K562 (cell line): ENCODE results near the gene DDIT3. TPM values are rescaled to one million over a fixed set of nuclear protein-coding genes. Genes with fewer than 3 reads are reported as not detected.

Source experiments
- ELF2 ChIP-seq: fragments of 250-450 bp; sonication (Bioruptor Pico); IDR thresholded peaks from 2 replicates; pipeline ENCODE4 v1.5.0; 2021; ENCODE audit warnings: mild to moderate bottlenecking
- EZH2 ChIP-seq: IDR thresholded peaks from 2 replicates; pipeline ENCODE4 v1.6.1; 2012; ENCODE audit warnings: low read depth, mild to moderate bottlenecking, inconsistent platforms, low read length, borderline replicate concordance
- GABPB1 ChIP-seq: sonication (generic); formaldehyde crosslinking; IDR thresholded peaks from 2 replicates; pipeline ENCODE4 v1.8.0; 2022; ENCODE audit warnings: mild to moderate bottlenecking, missing genetic modification reagents
- HDAC3 ChIP-seq: fragments of 450-650 bp; IDR thresholded peaks from 2 replicates; pipeline ENCODE4 v1.6.1; 2018; ENCODE audit warnings: borderline replicate concordance, mild to moderate bottlenecking, moderate library complexity; ENCODE audit not compliant: partially characterized antibody
- LARP7 ChIP-seq: fragments of 450-650 bp; IDR thresholded peaks from 2 replicates; pipeline ENCODE4 v1.6.1; 2016
- NCOR1 ChIP-seq: fragments of 450-650 bp; IDR thresholded peaks from 2 replicates; pipeline ENCODE4 v1.6.1; 2016; ENCODE audit warnings: mild to moderate bottlenecking, moderate library complexity
- POLR2B ChIP-seq: fragments of 450-650 bp; IDR thresholded peaks from 2 replicates; pipeline ENCODE4 v1.6.1; 2018; ENCODE audit warnings: low read depth; ENCODE audit not compliant: partially characterized antibody
- SIX5 ChIP-seq, 2 experiments: IDR thresholded peaks; 2 replicates each; pipeline ENCODE4 v1.6.1; 2011; ENCODE audit warnings: low read length in 2 of 2, borderline replicate concordance in 1 of 2, low read depth in 1 of 2, mild to moderate bottlenecking in 1 of 2, moderate library complexity in 1 of 2; ENCODE audit not compliant: insufficient read depth in 1 of 2
- SMARCE1 ChIP-seq: fragments of 450-650 bp; IDR thresholded peaks from 2 replicates; pipeline ENCODE4 v1.7.1; 2016; ENCODE audit warnings: mild to moderate bottlenecking
- ZNF124 ChIP-seq: sonication (generic); formaldehyde crosslinking; IDR thresholded peaks from 2 replicates; pipeline ENCODE4 v1.8.1; 2022; ENCODE audit warnings: missing genetic modification reagents
- polyA plus RNA-seq, 8 experiments: library from polyadenylated mRNA; depleted of rRNA in 4 of 8; stranded (reverse) in 5 of 8; unstranded in 3 of 8; fragments of >200 nt; fragmentation: Nextera tagmentation in 2 of 8; fragmentation: Illumina TruSeq in 1 of 8; extraction: Ambion mirVana in 2 of 8; extraction: Trizol in 1 of 8; gene quantifications; 2 replicates each; pipeline versions ENCODE4 v1.2.1 to v1.2.3, GENCODE V29; 2011 to 2014; ENCODE audit warnings: inconsistent platforms in 1 of 8, missing spikeins in 1 of 8
- total RNA-seq, 7 experiments: library from RNA; depleted of rRNA in 6 of 7; stranded (reverse); fragments of >200 nt in 6 of 7; fragmentation: Illumina TruSeq in 2 of 7; extraction: Trizol in 2 of 7; gene quantifications; 2 replicates each; pipeline versions ENCODE4 v1.2.1 to v1.2.3, GENCODE V29; 2011 to 2021; ENCODE audit warnings: low replicate concordance in 1 of 7
- TF ChIP-seq, protein P1 (sequence below), 2 experiments: fragments of 450-650 bp; conservative IDR thresholded peaks; 2 replicates each; pipeline ENCODE4 v1.6.1; 2017; ENCODE audit warnings: mild to moderate bottlenecking in 2 of 2, moderate library complexity in 2 of 2
- TF ChIP-seq, protein P2 (sequence below): fragments of 250-450 bp; sonication (Bioruptor Pico); IDR thresholded peaks from 2 replicates; pipeline ENCODE4 v1.8.0; 2022; ENCODE audit warnings: inconsistent platforms
- TF ChIP-seq, protein P3 (sequence below): fragments of 450-650 bp; IDR thresholded peaks from 2 replicates; pipeline ENCODE4 v1.6.1; 2016; ENCODE audit warnings: low read depth, mild to moderate bottlenecking, moderate library complexity
- TF ChIP-seq, protein P4 (sequence below): IDR thresholded peaks from 2 replicates; pipeline ENCODE4 v1.6.1; 2011; ENCODE audit warnings: borderline replicate concordance, low read depth, mild to moderate bottlenecking, moderate library complexity, low read length; ENCODE audit not compliant: insufficient read depth, poor library complexity, severe bottlenecking
- TF ChIP-seq, protein P5 (sequence below): sonication (generic); formaldehyde crosslinking; IDR thresholded peaks from 2 replicates; pipeline ENCODE4 v1.8.0; 2022; ENCODE audit warnings: mild to moderate bottlenecking, missing genetic modification reagents
- TF ChIP-seq, protein P6 (sequence below): sonication (generic); formaldehyde crosslinking; IDR thresholded peaks from 2 replicates; pipeline ENCODE4 v1.8.1; 2023; ENCODE audit warnings: mild to moderate bottlenecking, missing genetic modification reagents

DDIT3 gene
- total and polyA plus RNA-seq, 9 of the 15 experiments (the other 6 are each of a cell fraction or from before 2014, with no cell fraction given) = 59.1 to 272 (median 89.9) TPM

DNA sequence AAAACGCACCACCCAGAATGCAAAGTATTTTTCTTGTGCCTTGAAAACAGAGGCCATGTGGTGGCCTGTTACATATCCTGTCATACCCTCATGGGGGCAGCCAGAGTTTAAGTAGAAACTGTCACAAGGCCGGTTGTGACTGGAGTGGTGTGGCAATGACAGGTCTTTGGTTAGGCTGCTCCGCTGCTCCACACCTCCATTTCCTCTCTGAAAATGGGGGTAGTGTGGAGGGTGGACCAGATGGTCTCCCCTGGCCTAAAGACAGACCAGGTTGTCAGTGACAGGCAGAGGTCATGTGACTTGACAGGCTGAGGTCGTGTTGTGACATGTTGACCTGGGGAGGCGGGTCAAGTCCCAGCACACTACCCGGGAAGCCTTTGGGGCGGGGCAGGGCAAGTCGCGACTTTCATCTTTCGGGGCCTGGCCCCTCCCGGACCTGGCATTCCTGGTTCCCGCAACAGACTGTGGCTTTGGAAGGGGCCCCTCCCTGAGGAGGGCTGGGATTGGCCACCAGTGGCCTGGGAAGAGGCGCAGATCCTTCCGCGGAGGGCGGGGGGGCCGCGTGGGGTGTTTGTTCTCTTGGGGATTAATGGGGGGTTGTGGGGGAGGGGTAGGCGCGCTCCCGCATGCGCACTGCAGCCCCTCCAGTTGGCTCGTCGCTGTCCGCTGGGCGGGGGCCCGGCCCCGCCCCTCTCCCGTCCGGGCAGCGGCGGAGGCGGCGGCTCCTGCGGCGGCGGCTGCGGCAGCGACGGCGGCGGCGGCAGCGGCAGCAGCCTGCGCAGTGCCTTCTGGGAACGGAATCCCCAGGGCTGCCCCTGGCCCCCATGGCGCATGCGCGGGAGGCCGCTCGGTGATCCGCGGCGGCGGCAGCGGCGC, 1.9 kb upstream of the DDIT3 start, which contains the start of gene MBD6 (continued):
- TF ChIP-seq, protein P1, sequence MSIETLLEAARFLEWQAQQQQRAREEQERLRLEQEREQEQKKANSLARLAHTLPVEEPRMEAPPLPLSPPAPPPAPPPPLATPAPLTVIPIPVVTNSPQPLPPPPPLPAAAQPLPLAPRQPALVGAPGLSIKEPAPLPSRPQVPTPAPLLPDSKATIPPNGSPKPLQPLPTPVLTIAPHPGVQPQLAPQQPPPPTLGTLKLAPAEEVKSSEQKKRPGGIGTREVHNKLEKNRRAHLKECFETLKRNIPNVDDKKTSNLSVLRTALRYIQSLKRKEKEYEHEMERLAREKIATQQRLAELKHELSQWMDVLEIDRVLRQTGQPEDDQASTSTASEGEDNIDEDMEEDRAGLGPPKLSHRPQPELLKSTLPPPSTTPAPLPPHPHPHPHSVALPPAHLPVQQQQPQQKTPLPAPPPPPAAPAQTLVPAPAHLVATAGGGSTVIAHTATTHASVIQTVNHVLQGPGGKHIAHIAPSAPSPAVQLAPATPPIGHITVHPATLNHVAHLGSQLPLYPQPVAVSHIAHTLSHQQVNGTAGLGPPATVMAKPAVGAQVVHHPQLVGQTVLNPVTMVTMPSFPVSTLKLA (conservative IDR thresholded peaks at IDR 0.05) = peak; percentile 98 to 99
- TF ChIP-seq, protein P2, sequence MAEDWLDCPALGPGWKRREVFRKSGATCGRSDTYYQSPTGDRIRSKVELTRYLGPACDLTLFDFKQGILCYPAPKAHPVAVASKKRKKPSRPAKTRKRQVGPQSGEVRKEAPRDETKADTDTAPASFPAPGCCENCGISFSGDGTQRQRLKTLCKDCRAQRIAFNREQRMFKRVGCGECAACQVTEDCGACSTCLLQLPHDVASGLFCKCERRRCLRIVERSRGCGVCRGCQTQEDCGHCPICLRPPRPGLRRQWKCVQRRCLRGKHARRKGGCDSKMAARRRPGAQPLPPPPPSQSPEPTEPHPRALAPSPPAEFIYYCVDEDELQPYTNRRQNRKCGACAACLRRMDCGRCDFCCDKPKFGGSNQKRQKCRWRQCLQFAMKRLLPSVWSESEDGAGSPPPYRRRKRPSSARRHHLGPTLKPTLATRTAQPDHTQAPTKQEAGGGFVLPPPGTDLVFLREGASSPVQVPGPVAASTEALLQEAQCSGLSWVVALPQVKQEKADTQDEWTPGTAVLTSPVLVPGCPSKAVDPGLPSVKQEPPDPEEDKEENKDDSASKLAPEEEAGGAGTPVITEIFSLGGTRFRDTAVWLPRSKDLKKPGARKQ = no peak
- TF ChIP-seq HDAC3 (peak; percentile 37), SIX5 (IDR thresholded peaks at IDR 0.05; ENCODE audit: borderline replicate concordance in 1 of 2, insufficient read depth in 1 of 2, low read depth in 1 of 2, low read length in 2 of 2) (no peak), ZNF124 (CRISPR knock-in tag) (no peak), SMARCE1 (peak; percentile 55; the same call in 1 of the 2 replicates), ELF2 (CRISPR knock-in tag) (no peak), NCOR1 (peak; percentile 77), GABPB1 (CRISPR knock-in tag) (peak; percentile 63; the same call in 1 of the 2 replicates), EZH2 (no peak), LARP7 (no peak), POLR2B (peak; percentile 71)
- TF ChIP-seq, protein P3, sequence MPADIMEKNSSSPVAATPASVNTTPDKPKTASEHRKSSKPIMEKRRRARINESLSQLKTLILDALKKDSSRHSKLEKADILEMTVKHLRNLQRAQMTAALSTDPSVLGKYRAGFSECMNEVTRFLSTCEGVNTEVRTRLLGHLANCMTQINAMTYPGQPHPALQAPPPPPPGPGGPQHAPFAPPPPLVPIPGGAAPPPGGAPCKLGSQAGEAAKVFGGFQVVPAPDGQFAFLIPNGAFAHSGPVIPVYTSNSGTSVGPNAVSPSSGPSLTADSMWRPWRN = peak; percentile 57; the same call in 1 of the 2 replicates
- TF ChIP-seq, protein P4, sequence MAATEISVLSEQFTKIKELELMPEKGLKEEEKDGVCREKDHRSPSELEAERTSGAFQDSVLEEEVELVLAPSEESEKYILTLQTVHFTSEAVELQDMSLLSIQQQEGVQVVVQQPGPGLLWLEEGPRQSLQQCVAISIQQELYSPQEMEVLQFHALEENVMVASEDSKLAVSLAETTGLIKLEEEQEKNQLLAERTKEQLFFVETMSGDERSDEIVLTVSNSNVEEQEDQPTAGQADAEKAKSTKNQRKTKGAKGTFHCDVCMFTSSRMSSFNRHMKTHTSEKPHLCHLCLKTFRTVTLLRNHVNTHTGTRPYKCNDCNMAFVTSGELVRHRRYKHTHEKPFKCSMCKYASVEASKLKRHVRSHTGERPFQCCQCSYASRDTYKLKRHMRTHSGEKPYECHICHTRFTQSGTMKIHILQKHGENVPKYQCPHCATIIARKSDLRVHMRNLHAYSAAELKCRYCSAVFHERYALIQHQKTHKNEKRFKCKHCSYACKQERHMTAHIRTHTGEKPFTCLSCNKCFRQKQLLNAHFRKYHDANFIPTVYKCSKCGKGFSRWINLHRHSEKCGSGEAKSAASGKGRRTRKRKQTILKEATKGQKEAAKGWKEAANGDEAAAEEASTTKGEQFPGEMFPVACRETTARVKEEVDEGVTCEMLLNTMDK = peak; percentile 4
- TF ChIP-seq, protein P5, sequence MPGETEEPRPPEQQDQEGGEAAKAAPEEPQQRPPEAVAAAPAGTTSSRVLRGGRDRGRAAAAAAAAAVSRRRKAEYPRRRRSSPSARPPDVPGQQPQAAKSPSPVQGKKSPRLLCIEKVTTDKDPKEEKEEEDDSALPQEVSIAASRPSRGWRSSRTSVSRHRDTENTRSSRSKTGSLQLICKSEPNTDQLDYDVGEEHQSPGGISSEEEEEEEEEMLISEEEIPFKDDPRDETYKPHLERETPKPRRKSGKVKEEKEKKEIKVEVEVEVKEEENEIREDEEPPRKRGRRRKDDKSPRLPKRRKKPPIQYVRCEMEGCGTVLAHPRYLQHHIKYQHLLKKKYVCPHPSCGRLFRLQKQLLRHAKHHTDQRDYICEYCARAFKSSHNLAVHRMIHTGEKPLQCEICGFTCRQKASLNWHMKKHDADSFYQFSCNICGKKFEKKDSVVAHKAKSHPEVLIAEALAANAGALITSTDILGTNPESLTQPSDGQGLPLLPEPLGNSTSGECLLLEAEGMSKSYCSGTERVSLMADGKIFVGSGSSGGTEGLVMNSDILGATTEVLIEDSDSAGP (CRISPR knock-in tag) = no peak
- TF ChIP-seq, protein P6, sequence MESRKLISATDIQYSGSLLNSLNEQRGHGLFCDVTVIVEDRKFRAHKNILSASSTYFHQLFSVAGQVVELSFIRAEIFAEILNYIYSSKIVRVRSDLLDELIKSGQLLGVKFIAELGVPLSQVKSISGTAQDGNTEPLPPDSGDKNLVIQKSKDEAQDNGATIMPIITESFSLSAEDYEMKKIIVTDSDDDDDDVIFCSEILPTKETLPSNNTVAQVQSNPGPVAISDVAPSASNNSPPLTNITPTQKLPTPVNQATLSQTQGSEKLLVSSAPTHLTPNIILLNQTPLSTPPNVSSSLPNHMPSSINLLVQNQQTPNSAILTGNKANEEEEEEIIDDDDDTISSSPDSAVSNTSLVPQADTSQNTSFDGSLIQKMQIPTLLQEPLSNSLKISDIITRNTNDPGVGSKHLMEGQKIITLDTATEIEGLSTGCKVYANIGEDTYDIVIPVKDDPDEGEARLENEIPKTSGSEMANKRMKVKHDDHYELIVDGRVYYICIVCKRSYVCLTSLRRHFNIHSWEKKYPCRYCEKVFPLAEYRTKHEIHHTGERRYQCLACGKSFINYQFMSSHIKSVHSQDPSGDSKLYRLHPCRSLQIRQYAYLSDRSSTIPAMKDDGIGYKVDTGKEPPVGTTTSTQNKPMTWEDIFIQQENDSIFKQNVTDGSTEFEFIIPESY (CRISPR knock-in tag) = no peak
